Stimulated activated CD4-positive, alpha-beta T cell treated with anti-CD3 and anti-CD28 coated beads, TNF-alpha, amount 100 ng/mL, for 4 hours (primary cell): ENCODE results near the gene TAF1B.
"Not testable (repeated sequence)": the region's sequence is repeated elsewhere in the genome, so short reads cannot be mapped to it uniquely, and the experiment has no call there.

Source experiments
- DNase-seq, 3 experiments: peaks; one replicate each; pipeline ENCODE4 v3.0.0-alpha.2; 2020; ENCODE audit warnings: low read depth in 3 of 3

The TAF1B gene

DNA sequence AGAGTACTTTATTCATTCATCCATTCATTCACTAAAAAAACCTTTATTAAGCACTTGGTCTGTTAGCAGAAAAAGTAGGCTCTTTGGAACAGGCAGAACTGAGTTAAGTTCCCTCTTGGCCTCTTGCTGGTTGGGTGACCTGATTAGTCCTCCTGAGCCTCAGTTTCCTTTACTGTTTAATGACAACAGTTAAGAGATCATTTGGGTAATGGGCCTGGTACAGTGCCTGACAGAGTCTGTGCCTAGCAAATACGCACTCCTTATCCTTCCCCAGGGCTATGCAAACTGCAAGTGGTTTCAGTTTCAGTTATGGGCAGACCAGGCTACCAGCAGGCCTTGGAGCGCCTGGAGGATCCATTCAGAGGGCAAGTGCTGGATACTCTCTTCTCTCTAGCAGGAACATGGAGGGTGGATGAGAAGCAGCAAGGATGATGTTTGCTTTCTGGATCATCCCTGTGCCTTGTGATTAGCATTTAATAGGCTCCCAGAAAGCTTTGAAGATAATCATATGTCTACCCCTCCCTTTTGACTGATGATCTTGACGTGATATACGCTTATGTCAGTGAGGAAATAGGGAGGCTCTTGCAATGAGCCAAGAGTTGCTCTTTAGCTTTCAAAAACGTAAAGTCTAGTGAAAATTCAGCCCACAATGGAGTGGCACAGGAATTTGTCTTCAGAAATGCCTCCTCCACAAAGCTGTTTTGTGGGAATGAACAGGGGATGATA is 12.4 kb upstream of the TAF1B start:
- no peak for DNase-seq

- DNase-seq, result no peak
Observed at GRCh38 chr2:9831670-9832069, 11.6 kb upstream of the TAF1B start.

GRCh38 chr2:9832586-9832985 is 10.7 kb upstream of the TAF1B start:
- DNase-seq, result no peak

GRCh38 chr2:9835068-9835467 is 8.2 kb upstream of the TAF1B start:
- not testable (repeated sequence) for DNase-seq

DNA sequence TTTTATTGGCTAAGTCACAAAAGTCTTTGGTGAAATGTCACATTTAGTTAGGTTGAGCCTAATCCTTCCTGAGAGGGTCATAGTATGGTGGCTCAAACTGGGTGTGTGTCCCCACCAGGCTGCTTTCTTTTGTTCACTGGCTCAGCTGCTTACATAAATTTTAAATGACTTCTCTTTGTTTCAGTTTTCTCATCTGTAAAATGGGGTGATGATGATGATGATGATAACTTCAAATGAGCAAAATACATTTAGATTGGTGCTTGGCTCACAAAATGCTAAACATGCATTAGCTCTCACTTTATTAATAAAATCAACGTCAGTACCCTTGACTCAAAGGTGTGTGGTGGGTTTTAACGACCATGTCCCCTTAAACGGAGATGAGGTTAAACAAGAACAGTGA is 7.2 kb upstream of the TAF1B start:
- DNase-seq, result no peak

- no peak for DNase-seq
Observed at GRCh38 chr2:9836517-9836916, 6.8 kb upstream of the TAF1B start.

DNA sequence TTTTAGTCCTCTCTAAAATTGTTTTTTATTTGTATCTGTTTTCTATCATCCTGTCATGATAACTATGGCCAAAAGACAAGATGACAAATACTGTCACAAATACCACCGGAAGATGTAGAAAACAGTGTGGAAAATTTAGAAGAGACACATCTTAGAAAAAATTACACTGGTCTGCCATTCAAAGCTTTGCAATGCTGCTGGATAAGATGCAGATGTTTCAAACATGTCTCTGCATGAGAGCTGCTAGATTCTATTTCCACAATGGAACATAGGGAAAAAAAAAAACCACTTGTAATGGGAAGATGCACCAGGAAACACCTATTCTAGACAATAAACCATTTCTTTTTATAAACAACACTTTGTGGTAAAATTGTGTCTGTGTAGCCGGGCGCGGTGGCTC is 5.8 kb upstream of the TAF1B start:
- DNase-seq, result no peak

DNA sequence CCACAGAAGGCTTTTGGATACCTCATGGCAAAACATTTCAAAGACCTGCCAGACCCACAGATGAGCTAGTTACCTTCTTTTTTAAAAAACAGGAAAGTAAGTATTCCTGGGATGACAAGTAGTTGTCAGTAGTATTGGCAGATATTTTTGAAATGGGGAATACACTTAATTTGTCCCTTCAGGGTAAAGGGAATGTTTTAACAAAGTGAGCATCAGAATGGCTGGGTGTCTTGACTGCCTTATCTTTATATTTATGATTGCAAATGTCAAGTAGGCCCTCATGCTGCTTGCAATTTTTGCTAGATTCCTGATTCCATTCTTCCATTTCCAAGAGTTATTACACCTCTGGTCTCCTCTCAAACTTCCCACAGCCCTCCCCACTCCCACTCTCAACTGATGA is 4.9 kb upstream of the TAF1B start:
- no peak for DNase-seq

GRCh38 chr2:9842487-9843228 is 616 bp upstream of the TAF1B start:
- no peak for DNase-seq

- no peak for DNase-seq
Observed at GRCh38 chr2:9844036-9844483, 786 bp downstream of the TAF1B start.

- DNase-seq, result no peak
Observed at GRCh38 chr2:9844576-9844975, 1.3 kb downstream of the TAF1B start.

GRCh38 chr2:9846554-9846953 is 3.3 kb downstream of the TAF1B start:
- DNase-seq, result no peak

DNA sequence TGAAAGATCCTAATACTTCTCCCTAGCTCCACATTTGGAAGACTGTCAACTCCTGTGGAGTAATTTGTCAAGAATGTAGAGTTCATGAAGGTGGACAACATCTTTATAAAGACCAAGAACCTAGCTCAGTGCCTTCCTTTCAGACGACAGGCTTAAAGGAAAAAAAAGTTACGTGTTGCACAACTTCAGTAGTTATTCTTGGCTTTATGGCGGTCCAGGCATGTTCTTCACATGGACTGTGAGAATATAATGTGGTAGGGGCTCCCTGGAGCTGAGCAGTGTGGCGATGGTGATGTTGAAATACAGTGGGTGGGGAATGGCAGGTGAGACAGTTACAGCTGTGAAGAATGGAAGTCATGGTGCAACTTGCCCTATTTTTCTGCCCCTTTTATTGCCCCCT is 3.9 kb downstream of the TAF1B start:
- DNase-seq, result no peak

DNA sequence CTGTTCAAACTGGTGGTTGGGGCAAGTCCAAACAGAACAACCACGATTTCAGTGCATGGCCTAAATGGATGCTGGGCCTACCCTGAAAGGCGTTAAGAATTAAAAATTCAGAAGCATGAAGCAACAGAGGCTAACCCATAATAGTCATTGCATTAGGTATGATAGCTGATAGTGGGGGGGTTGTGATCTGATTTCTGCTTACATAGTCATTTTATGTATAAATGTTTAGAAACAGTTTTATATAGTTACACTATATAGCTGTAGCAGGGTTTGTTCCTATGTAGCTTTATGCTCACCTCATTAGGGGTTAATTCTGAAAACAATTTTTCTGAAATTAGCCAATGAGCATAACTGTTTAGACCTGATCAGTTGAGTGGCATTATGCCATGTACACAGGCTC is 9.6 kb downstream of the TAF1B start:
- no peak for DNase-seq

GRCh38 chr2:9857814-9858729 is 14.8 kb downstream of the TAF1B start:
- DNase-seq, result no peak

DNA sequence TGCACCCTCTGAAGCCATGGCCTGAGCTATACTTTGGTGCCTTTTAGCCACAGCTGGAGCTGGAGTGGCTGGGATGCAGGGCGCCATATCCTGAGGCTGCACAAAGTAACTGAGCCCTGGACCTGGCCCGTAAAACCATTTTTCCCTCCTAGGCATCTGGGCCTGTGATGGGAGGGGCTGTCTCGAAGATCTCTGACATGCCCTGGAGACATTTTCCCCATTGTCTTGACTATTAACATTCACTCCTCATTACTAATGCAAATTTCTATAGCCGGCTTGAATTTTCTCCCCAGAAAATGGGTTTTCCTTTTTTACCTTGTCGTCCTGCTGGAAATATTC is 15.4 kb downstream of the TAF1B start:
- no peak for DNase-seq

- not testable (repeated sequence) for DNase-seq
Observed at GRCh38 chr2:9860922-9861580, 17.8 kb downstream of the TAF1B start.

- no peak for DNase-seq
Observed at GRCh38 chr2:9867881-9868280, 24.6 kb downstream of the TAF1B start.

- DNase-seq, result no peak
Observed at GRCh38 chr2:9873337-9873736, 30.1 kb downstream of the TAF1B start.

- DNase-seq, result no peak
Observed at GRCh38 chr2:9877026-9877425, 33.8 kb downstream of the TAF1B start.

GRCh38 chr2:9877726-9878125 is 34.5 kb downstream of the TAF1B start:
- DNase-seq, result no peak
